ENCODE results near the gene BSPRY. TPM values are rescaled to one million over a fixed set of nuclear protein-coding genes. Genes with fewer than 3 reads are reported as not detected.

BSPRY gene
- total RNA-seq, 4 donors from 2014 or later: 0.52 to 0.99 (median 0.70) TPM

GRCh38 chr9:113350937-113351336 lies 1.6 kb downstream of the BSPRY start:
- peaks cover 0 to 63% (median 10%) of the 10 kb centered on the region in 4 donors for H3K27me3 ChIP-seq
- no peak overlapping the region for H3K4me3 ChIP-seq
- H3K27ac ChIP-seq (replicated peaks in 1 of 4): no peak overlapping the region
- WGBS: 51% methylated on average over 6 of the region's 6 CpGs
- DNase-seq (ENCODE audit: extremely low spot score): no peak
- H3K4me1 ChIP-seq: peaks cover 0 to 16% (median 15%) of the 10 kb centered on the region in 4 donors
- no peaks in the 10 kb centered on the region for H3K36me3 ChIP-seq
- no peak for TF ChIP-seq POLR2A (IDR thresholded peaks at IDR 0.05; ENCODE audit: low read depth)
- no peak for TF ChIP-seq POLR2AphosphoS5 (IDR thresholded peaks at IDR 0.05)
- no peak for TF ChIP-seq CTCF (IDR thresholded peaks at IDR 0.05)
- TF ChIP-seq EP300 (IDR thresholded peaks at IDR 0.05): no peak
- H3K9me3 ChIP-seq: no peaks in the 10 kb centered on the region
- intact Hi-C loops (cut with DNase I): no loop called here

GRCh38 chr9:113352006-113352405 lies 2.7 kb downstream of the BSPRY start:
- WGBS: 78% methylated on average over 5 of the region's 6 CpGs
- H3K36me3 ChIP-seq: no peaks in the 10 kb centered on the region
- no peak overlapping the region for H3K27ac ChIP-seq (replicated peaks in 1 of 4)
- TF ChIP-seq CTCF (IDR thresholded peaks at IDR 0.05) (no peak), EP300 (IDR thresholded peaks at IDR 0.05) (no peak), POLR2A (IDR thresholded peaks at IDR 0.05; ENCODE audit: low read depth) (no peak), POLR2AphosphoS5 (IDR thresholded peaks at IDR 0.05) (no peak)
- H3K9me3 ChIP-seq: no peaks in the 10 kb centered on the region
- H3K27me3 ChIP-seq: peaks cover 0 to 68% (median 10%) of the 10 kb centered on the region in 4 donors
- H3K4me3 ChIP-seq: no peak overlapping the region
- no peak for DNase-seq (ENCODE audit: extremely low spot score)
- H3K4me1 ChIP-seq: peaks cover 0 to 16% (median 15%) of the 10 kb centered on the region in 4 donors
- intact Hi-C loops (cut with DNase I): no loop called here

- intact Hi-C loops (cut with DNase I): no loop called here
Observed at GRCh38 chr9:113352411-113352810, 3.1 kb downstream of the BSPRY start.

GRCh38 chr9:113355040-113355596 lies 5.8 kb downstream of the BSPRY start:
- 79% methylated on average over 4 of the region's 4 CpGs for WGBS
- Histone ChIP-seq H3K27me3 (peaks cover 0 to 59% (median 7%) of the 10 kb centered on the region in 4 donors), H3K27ac (replicated peaks in 1 of 4) (no peak overlapping the region), H3K9me3 (no peaks in the 10 kb centered on the region), H3K4me1 (peaks cover 0 to 5% (median 5%) of the 10 kb centered on the region in 4 donors), H3K4me3 (no peak overlapping the region), H3K36me3 (no peaks in the 10 kb centered on the region)
- intact Hi-C loops (cut with DNase I): no loop called here
- DNase-seq (ENCODE audit: extremely low spot score): no peak
- TF ChIP-seq POLR2A (IDR thresholded peaks at IDR 0.05; ENCODE audit: low read depth) (no peak), EP300 (IDR thresholded peaks at IDR 0.05) (no peak), CTCF (IDR thresholded peaks at IDR 0.05) (no peak), POLR2AphosphoS5 (IDR thresholded peaks at IDR 0.05) (no peak)

More at GRCh38 chr9:113352411-113352810, 3.1 kb downstream of the BSPRY start:
- peaks cover 0 to 68% (median 10%) of the 10 kb centered on the region in 4 donors for H3K27me3 ChIP-seq
- no peak overlapping the region for H3K27ac ChIP-seq (replicated peaks in 1 of 4)
- H3K4me3 ChIP-seq: no peak overlapping the region
- no peak for DNase-seq (ENCODE audit: extremely low spot score)
- WGBS: 73% methylated on average over 1 of the region's 1 CpG
- H3K36me3 ChIP-seq: no peaks in the 10 kb centered on the region
- peaks cover 0 to 16% (median 15%) of the 10 kb centered on the region in 4 donors for H3K4me1 ChIP-seq
- TF ChIP-seq POLR2AphosphoS5 (IDR thresholded peaks at IDR 0.05): no peak
- TF ChIP-seq EP300 (IDR thresholded peaks at IDR 0.05): no peak
- TF ChIP-seq CTCF (IDR thresholded peaks at IDR 0.05): no peak
- TF ChIP-seq POLR2A (IDR thresholded peaks at IDR 0.05; ENCODE audit: low read depth): no peak
- no peaks in the 10 kb centered on the region for H3K9me3 ChIP-seq
